ENCODE results near the gene AP2B1. TPM values are rescaled to one million over a fixed set of nuclear protein-coding genes. Genes with fewer than 3 reads are reported as not detected.

The AP2B1 gene
- total RNA-seq, 1 experiment from 2014 or later, result 70.2 TPM

- BruUV-seq (replicated peaks), result no TSS peak
- Histone ChIP-seq H3K36me3 (ENCODE audit: low read depth, low read length) (peaks cover 23% of the 10 kb centered on the region; the same call in 1 of the 2 replicates), H4K20me1 (ENCODE audit: low read length) (no peaks in the 10 kb centered on the region), H3K4me1 (ENCODE audit: insufficient read depth, low read length) (no peaks in the 10 kb centered on the region), H3K4me3 (ENCODE audit: low read length) (no peak overlapping the region), H3K79me2 (ENCODE audit: low read length) (no peaks in the 10 kb centered on the region), H3F3A (ENCODE audit: low read length, unreplicated experiment) (no peaks in the 10 kb centered on the region), H3K9me3 (ENCODE audit: low read length) (no peaks in the 10 kb centered on the region), H2AFZ (ENCODE audit: low read length) (no peak overlapping the region), H3K27me3 (ENCODE audit: low read length) (no peaks in the 10 kb centered on the region), H3K9ac (ENCODE audit: low read length) (no peak overlapping the region), H3K27ac (ENCODE audit: low read length) (no peak overlapping the region), H3K4me2 (ENCODE audit: low read length) (no peak overlapping the region), H3K9me2 (replicated peaks; ENCODE audit: low read length) (no peaks in the 10 kb centered on the region)
- ATAC-seq (no peak), DNase-seq (no peak)
- intact Hi-C loops (cut with micrococcal nuclease), result no loop called here
- CTCF ChIA-PET, result no interaction called here
- POLR2A ChIA-PET (ENCODE audit: unreplicated experiment), result no interaction called here
- no peak for TF ChIP-seq EZH2phosphoT487 (IDR thresholded peaks at IDR 0.05; ENCODE audit: borderline replicate concordance, low read length)
- TF ChIP-seq EZH2 (IDR thresholded peaks at IDR 0.05; ENCODE audit: low read length, unreplicated experiment), result no peak
- no peak for TF ChIP-seq CTCF (conservative IDR thresholded peaks at IDR 0.05; ENCODE audit: low read depth, low read length)
Measured at GRCh38 chr17:35716173-35716572, 129.1 kb downstream of the AP2B1 start.

GRCh38 chr17:35716897-35717465 is 129.9 kb downstream of the AP2B1 start:
- POLR2A ChIA-PET (ENCODE audit: unreplicated experiment), result no interaction called here

More at GRCh38 chr17:35716897-35717465, 129.9 kb downstream of the AP2B1 start:
- H3F3A ChIP-seq (ENCODE audit: low read length, unreplicated experiment), result no peaks in the 10 kb centered on the region
- H3K4me2 ChIP-seq (ENCODE audit: low read length), result no peak overlapping the region
- H2AFZ ChIP-seq (ENCODE audit: low read length), result no peak overlapping the region
- H3K36me3 ChIP-seq (ENCODE audit: low read depth, low read length), result peaks cover 23% of the 10 kb centered on the region; the same call in 1 of the 2 replicates
- CTCF ChIA-PET, result no interaction called here
- H3K79me2 ChIP-seq (ENCODE audit: low read length), result no peaks in the 10 kb centered on the region
- ATAC-seq (no peak), DNase-seq (no peak)
- no peak overlapping the region for H3K4me3 ChIP-seq (ENCODE audit: low read length)
- no peak overlapping the region for H3K27ac ChIP-seq (ENCODE audit: low read length)
- H3K4me1 ChIP-seq (ENCODE audit: insufficient read depth, low read length), result no peaks in the 10 kb centered on the region
- no peak for TF ChIP-seq CTCF (conservative IDR thresholded peaks at IDR 0.05; ENCODE audit: low read depth, low read length)
- TF ChIP-seq EZH2 (IDR thresholded peaks at IDR 0.05; ENCODE audit: low read length, unreplicated experiment), result no peak
- no peak for TF ChIP-seq EZH2phosphoT487 (IDR thresholded peaks at IDR 0.05; ENCODE audit: borderline replicate concordance, low read length)
- H3K9ac ChIP-seq (ENCODE audit: low read length), result no peak overlapping the region
- H3K9me3 ChIP-seq (ENCODE audit: low read length), result no peaks in the 10 kb centered on the region
- intact Hi-C loops (cut with micrococcal nuclease), result no loop called here
- BruUV-seq (replicated peaks), result no TSS peak
- no peaks in the 10 kb centered on the region for H3K27me3 ChIP-seq (ENCODE audit: low read length)
- H3K9me2 ChIP-seq (replicated peaks; ENCODE audit: low read length), result no peaks in the 10 kb centered on the region
- H4K20me1 ChIP-seq (ENCODE audit: low read length), result no peaks in the 10 kb centered on the region

All from PC-3 (cell line).